SU-DHL-6 (cell line): Measurements from ENCODE around the gene MED23.

ENCODE experiments used
- H2AFZ ChIP-seq: fragments of 200-600 bp; sonication (generic); 2 replicates; pipeline ENCODE4 v1.6.1; 2014; ENCODE audit warnings: low read depth, mild to moderate bottlenecking, moderate library complexity, mixed read lengths, antibody characterized with exemption, low read length; ENCODE audit not compliant: severe bottlenecking
- H3F3A ChIP-seq: fragments of 200-600 bp; shearing (Covaris generic); 2 replicates; pipeline ENCODE4 v1.6.0; 2016; ENCODE audit warnings: antibody characterized with exemption, mild to moderate bottlenecking; ENCODE audit not compliant: insufficient read depth
- H3K27ac ChIP-seq: fragments of 200-600 bp; sonication (generic); 2 replicates; pipeline ENCODE4 v1.5.1; 2016; ENCODE audit warnings: low read depth, mild to moderate bottlenecking, low read length, moderate library complexity, mixed read lengths
- H3K27me3 ChIP-seq: fragments of 200-600 bp; sonication (generic), shearing (Covaris generic); 2 replicates; pipeline ENCODE4 v1.6.0; 2014; ENCODE audit warnings: mild to moderate bottlenecking, low read length
- H3K36me3 ChIP-seq: fragments of 200-600 bp; sonication (generic); 2 replicates; pipeline ENCODE4 v1.6.1; 2014; ENCODE audit warnings: mild to moderate bottlenecking, low read length, mixed read lengths
- H3K4me2 ChIP-seq: fragments of 300-600, 200-600 bp; shearing (Covaris generic), sonication (generic); 2 replicates; pipeline ENCODE4 v1.6.0; 2014; ENCODE audit warnings: low read length, low read depth, mild to moderate bottlenecking; ENCODE audit not compliant: poor library complexity, severe bottlenecking
- H3K4me3 ChIP-seq: fragments of 200-600 bp; sonication (generic); 2 replicates; pipeline ENCODE4 v1.5.1; 2014; ENCODE audit warnings: antibody characterized with exemption, low read length, mild to moderate bottlenecking, mixed read lengths; ENCODE audit not compliant: insufficient read depth, poor library complexity, severe bottlenecking
- H3K79me2 ChIP-seq: fragments of 200-600 bp; sonication (generic); 2 replicates; pipeline ENCODE4 v1.6.1; 2014; ENCODE audit warnings: mild to moderate bottlenecking, low read length, moderate library complexity; ENCODE audit not compliant: insufficient read depth
- H3K9ac ChIP-seq: fragments of 200-600 bp; sonication (generic); 2 replicates; pipeline ENCODE4 v1.7.0; 2014; ENCODE audit warnings: mild to moderate bottlenecking, low read length
- H3K9me2 ChIP-seq: fragments of 200-600 bp; sonication (generic); replicated peaks from 2 replicates; pipeline ENCODE4 v1.6.1; 2014; ENCODE audit warnings: low read length; ENCODE audit not compliant: insufficient read depth
- H3K9me3 ChIP-seq: fragments of 200-600 bp; sonication (generic); 2 replicates; pipeline ENCODE4 v1.6.1; 2014; ENCODE audit warnings: low read length, mixed read lengths; ENCODE audit not compliant: insufficient read depth
- H4K20me1 ChIP-seq: fragments of 200-600 bp; sonication (generic); 2 replicates; pipeline ENCODE4 v1.6.1; 2014; ENCODE audit warnings: low read depth, mild to moderate bottlenecking, antibody characterized with exemption, low read length, moderate library complexity, mixed read lengths
- CTCF ChIP-seq: fragments of 200-600 bp; sonication (generic); IDR thresholded peaks from one replicate; pipeline ENCODE4 v1.5.1; 2017; ENCODE audit warnings: antibody characterized with exemption, mild to moderate bottlenecking, low read length, moderate library complexity; ENCODE audit not compliant: insufficient read depth, poor library complexity, severe bottlenecking
- EZH2phosphoT487 ChIP-seq: fragments of 200-600 bp; sonication (generic), shearing (Covaris generic); conservative IDR thresholded peaks from 2 replicates; pipeline ENCODE4 v1.6.1; 2018; ENCODE audit warnings: mild to moderate bottlenecking, antibody characterized with exemption, low read length, moderate library complexity, mixed read lengths

Gene MED23

DNA sequence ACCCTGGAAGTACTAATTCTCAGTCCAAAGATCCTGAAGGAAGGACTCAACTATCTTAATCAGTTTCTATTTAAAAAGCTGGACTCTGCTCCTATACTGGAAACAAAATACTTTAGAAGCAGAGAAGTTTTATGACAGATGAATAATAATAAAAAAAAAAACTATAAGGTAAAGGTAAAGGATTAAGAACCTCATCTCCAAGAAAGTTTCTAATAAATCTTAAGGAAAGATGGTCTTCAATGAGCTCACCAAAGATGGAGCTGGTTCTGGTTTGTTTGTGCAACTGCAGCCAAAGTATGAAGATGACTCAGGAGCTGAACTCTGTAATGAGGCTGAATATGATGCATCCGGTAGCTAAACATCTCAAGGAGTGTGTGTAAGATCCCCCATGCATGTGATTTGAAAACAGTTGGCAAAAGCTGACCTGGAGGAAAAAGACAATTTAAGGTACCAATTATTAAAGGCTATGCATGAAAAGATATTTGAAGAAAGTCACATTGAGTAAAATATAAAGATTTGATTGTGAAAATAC, 25.2 kb downstream of the MED23 start:
- no peaks in the 10 kb centered on the region for H4K20me1 ChIP-seq
- no peak overlapping the region for H3K9ac ChIP-seq
- no peaks in the 10 kb centered on the region for H3K27me3 ChIP-seq
- no peak overlapping the region for H3K4me2 ChIP-seq
- no peaks in the 10 kb centered on the region for H3K9me2 ChIP-seq
- H3K36me3 ChIP-seq: peaks cover 65% of the 10 kb centered on the region
- H3F3A ChIP-seq: 0 out of 2 replicates have a peak, but pooled peaks cover 3% of the 10 kb centered on the region
- no peaks in the 10 kb centered on the region for H3K9me3 ChIP-seq
- H2AFZ ChIP-seq: no peak overlapping the region
- TF ChIP-seq CTCF (no peak), EZH2phosphoT487 (no peak)
- H3K27ac ChIP-seq: no peak overlapping the region
- H3K79me2 ChIP-seq: no peaks in the 10 kb centered on the region
- no peak overlapping the region for H3K4me3 ChIP-seq

GRCh38 chr6:131600716-131601115, 27.3 kb downstream of the MED23 start:
- no peaks in the 10 kb centered on the region for H3K79me2 ChIP-seq
- peaks cover 58% of the 10 kb centered on the region for H3K36me3 ChIP-seq
- H3K27ac ChIP-seq: no peak overlapping the region
- H3K4me3 ChIP-seq: no peak overlapping the region
- H3K9ac ChIP-seq: no peak overlapping the region
- 0 out of 2 replicates have a peak, but pooled peaks cover 3% of the 10 kb centered on the region for H3F3A ChIP-seq
- no peak for TF ChIP-seq CTCF
- no peak for TF ChIP-seq EZH2phosphoT487
- H2AFZ ChIP-seq: no peak overlapping the region
- no peaks in the 10 kb centered on the region for H4K20me1 ChIP-seq
- no peak overlapping the region for H3K4me2 ChIP-seq
- H3K9me2 ChIP-seq: no peaks in the 10 kb centered on the region
- no peaks in the 10 kb centered on the region for H3K9me3 ChIP-seq
- H3K27me3 ChIP-seq: no peaks in the 10 kb centered on the region

DNA sequence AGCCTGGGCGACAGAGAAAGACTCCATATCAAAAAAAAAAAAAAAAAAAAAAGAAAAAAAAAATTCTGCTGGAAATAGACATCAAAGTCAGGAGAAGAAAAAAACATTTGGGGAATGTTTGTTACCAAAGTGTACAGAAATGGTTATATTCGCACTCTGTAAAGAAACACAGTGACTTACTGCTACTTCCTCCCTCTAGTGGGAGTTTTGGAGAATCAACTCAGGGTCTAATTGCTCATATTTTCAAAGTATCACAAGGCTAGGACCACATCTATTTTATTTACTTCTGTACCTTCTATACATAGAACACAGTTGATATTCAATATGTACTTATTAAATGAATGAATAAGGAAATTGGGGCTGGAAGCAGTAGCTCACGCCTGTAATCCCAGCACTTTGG, 30.6 kb downstream of the MED23 start:
- Histone ChIP-seq H2AFZ (no peak overlapping the region), H3K4me2 (no peak overlapping the region), H3K9me2 (no peaks in the 10 kb centered on the region), H3F3A (no peaks in the 10 kb centered on the region), H3K4me3 (no peak overlapping the region), H3K36me3 (peaks cover 55% of the 10 kb centered on the region; the same call in 1 of the 2 replicates), H3K9ac (no peak overlapping the region), H3K27ac (no peak overlapping the region), H3K27me3 (no peaks in the 10 kb centered on the region), H3K79me2 (no peaks in the 10 kb centered on the region), H4K20me1 (no peaks in the 10 kb centered on the region), H3K9me3 (no peaks in the 10 kb centered on the region)
- TF ChIP-seq CTCF (no peak), EZH2phosphoT487 (no peak)

GRCh38 chr6:131594074-131594473, 34.0 kb downstream of the MED23 start:
- Histone ChIP-seq H3F3A (no peaks in the 10 kb centered on the region), H2AFZ (no peak overlapping the region), H3K9me2 (no peaks in the 10 kb centered on the region), H3K4me2 (no peak overlapping the region), H3K27me3 (no peaks in the 10 kb centered on the region), H3K36me3 (peaks cover 46% of the 10 kb centered on the region), H3K9ac (no peak overlapping the region), H3K79me2 (no peaks in the 10 kb centered on the region), H3K27ac (no peak overlapping the region), H3K9me3 (no peaks in the 10 kb centered on the region), H3K4me3 (no peak overlapping the region), H4K20me1 (no peaks in the 10 kb centered on the region)
- TF ChIP-seq CTCF (no peak), EZH2phosphoT487 (no peak)
